ENCODE data around the gene TGFA.

TGFA gene

DNA sequence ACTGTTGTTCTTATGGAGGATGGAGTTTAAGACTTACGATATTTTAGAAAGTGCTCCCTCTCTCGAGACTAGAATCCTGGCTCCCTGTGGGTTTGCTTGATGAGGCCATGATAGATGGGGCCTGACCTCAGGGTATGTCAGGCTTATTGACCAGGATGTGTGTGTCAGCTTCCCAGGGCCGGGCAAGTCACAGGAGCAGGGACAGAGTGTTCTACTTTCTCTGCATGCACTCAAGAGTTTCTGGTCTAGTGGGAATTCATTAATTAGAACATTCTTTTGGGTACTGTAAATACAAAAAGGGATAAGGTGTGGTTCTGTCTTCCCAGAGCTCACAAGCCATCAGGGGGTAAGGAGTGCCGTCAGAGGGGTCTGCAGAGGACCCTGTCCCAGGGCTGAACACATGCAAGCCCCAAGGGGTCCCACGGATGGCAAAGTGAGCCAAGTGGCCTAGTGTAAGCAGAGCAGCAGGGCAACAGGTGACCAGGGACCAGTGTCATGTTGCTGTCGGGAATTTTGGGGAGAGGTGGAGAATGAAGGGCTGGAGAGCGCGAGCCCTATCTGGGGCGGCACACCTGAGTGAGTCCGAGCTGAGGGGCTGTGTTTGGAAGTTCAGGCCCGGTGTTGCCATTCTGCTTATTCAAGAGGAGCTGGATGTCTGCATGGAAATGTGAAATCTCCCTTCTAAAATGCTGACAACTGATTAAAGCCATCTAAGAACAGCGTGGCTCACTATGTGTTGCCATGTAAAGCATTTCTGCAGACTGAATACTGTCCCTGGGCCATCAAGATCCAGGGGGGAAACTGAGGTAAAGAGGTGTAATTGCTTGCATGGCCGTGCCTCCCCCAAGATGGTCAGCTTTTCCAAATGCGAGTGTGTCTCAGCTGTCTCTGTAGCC is 91.4 kb downstream of the TGFA start:
- H3K79me2 ChIP-seq (ENCODE audit: low read length) = no peaks in the 10 kb centered on the region
- H2AFZ ChIP-seq (ENCODE audit: low read depth, low read length) = no peak overlapping the region
- H3K36me3 ChIP-seq (replicated peaks; ENCODE audit: low read depth, low read length) = no peaks in the 10 kb centered on the region
- H4K20me1 ChIP-seq (ENCODE audit: insufficient read depth, low read length) = no peaks in the 10 kb centered on the region
- H3K27ac ChIP-seq (ENCODE audit: low read length) = no peak overlapping the region
- H3K9me3 ChIP-seq (ENCODE audit: insufficient read depth, low read length) = no peaks in the 10 kb centered on the region
- H3K4me3 ChIP-seq (ENCODE audit: low read length) = no peak overlapping the region
- H3K4me2 ChIP-seq (ENCODE audit: low read length) = no peak overlapping the region
- no peak overlapping the region for H3K9ac ChIP-seq (ENCODE audit: low read length)
- 0 out of 2 replicates have a peak, but pooled peaks cover 4% of the 10 kb centered on the region for H3K27me3 ChIP-seq (ENCODE audit: low read depth, low read length)
- no peaks in the 10 kb centered on the region for H3K4me1 ChIP-seq (ENCODE audit: low read length)
- no peak for TF ChIP-seq EZH2phosphoT487 (IDR thresholded peaks at IDR 0.05; ENCODE audit: low read depth)
- TF ChIP-seq, protein P1, sequence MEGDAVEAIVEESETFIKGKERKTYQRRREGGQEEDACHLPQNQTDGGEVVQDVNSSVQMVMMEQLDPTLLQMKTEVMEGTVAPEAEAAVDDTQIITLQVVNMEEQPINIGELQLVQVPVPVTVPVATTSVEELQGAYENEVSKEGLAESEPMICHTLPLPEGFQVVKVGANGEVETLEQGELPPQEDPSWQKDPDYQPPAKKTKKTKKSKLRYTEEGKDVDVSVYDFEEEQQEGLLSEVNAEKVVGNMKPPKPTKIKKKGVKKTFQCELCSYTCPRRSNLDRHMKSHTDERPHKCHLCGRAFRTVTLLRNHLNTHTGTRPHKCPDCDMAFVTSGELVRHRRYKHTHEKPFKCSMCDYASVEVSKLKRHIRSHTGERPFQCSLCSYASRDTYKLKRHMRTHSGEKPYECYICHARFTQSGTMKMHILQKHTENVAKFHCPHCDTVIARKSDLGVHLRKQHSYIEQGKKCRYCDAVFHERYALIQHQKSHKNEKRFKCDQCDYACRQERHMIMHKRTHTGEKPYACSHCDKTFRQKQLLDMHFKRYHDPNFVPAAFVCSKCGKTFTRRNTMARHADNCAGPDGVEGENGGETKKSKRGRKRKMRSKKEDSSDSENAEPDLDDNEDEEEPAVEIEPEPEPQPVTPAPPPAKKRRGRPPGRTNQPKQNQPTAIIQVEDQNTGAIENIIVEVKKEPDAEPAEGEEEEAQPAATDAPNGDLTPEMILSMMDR (IDR thresholded peaks at IDR 0.05; ENCODE audit: low read depth, low read length) = no peak

DNA sequence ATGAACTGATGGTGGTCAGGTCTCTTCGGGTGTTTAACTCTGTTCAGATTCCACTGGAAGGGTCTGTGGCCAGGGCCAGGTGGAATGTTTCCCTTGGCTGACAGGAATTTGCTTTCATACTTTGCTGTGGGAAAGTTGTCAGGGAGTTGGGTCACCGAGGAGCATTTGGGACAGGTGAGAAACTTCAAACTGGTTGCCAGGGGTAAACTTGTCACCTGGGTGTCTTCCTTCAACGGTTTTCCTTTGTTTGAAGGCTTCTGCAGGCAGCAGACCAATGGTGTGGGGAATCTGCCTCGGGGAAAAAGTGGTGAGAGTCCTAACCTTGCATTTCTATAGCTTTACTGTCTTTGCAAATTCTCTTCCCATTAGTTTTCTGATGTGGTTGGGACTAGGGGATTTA is 92.2 kb downstream of the TGFA start:
- Histone ChIP-seq H3K4me3 (ENCODE audit: low read length) (no peak overlapping the region), H3K79me2 (ENCODE audit: low read length) (no peaks in the 10 kb centered on the region), H3K27ac (ENCODE audit: low read length) (no peak overlapping the region), H3K27me3 (ENCODE audit: low read depth, low read length) (0 out of 2 replicates have a peak, but pooled peaks cover 4% of the 10 kb centered on the region), H3K36me3 (replicated peaks; ENCODE audit: low read depth, low read length) (no peaks in the 10 kb centered on the region), H3K4me2 (ENCODE audit: low read length) (no peak overlapping the region), H4K20me1 (ENCODE audit: insufficient read depth, low read length) (no peaks in the 10 kb centered on the region), H3K9me3 (ENCODE audit: insufficient read depth, low read length) (no peaks in the 10 kb centered on the region), H3K4me1 (ENCODE audit: low read length) (no peaks in the 10 kb centered on the region), H2AFZ (ENCODE audit: low read depth, low read length) (no peak overlapping the region), H3K9ac (ENCODE audit: low read length) (no peak overlapping the region)
- TF ChIP-seq, protein P1 (IDR thresholded peaks at IDR 0.05; ENCODE audit: low read depth, low read length) = no peak
- no peak for TF ChIP-seq EZH2phosphoT487 (IDR thresholded peaks at IDR 0.05; ENCODE audit: low read depth)

DNA sequence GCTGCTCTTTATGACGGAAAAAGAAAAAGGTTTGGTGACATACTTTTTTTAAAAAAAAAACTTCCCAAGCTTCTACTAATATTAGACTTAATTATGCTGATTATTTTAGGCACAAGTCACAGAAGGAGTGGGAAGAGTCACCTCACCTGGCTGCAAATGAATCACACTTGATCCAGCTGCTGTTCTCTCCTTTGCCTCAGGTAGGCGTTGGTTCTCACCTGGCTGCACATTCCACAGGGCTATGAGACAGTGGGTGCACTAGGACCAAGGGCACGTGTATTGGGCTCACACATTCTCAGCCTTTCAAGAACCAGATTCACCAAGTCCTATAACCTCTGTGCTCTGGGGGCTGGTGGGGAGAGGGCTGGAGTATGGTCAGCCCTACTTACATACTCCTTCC is 93.3 kb downstream of the TGFA start:
- Histone ChIP-seq H3K36me3 (replicated peaks; ENCODE audit: low read depth, low read length) (no peaks in the 10 kb centered on the region), H3K4me3 (ENCODE audit: low read length) (no peak overlapping the region), H3K4me2 (ENCODE audit: low read length) (no peak overlapping the region), H3K4me1 (ENCODE audit: low read length) (no peaks in the 10 kb centered on the region), H3K27ac (ENCODE audit: low read length) (no peak overlapping the region), H3K79me2 (ENCODE audit: low read length) (no peaks in the 10 kb centered on the region), H4K20me1 (ENCODE audit: insufficient read depth, low read length) (no peaks in the 10 kb centered on the region), H3K9ac (ENCODE audit: low read length) (no peak overlapping the region), H3K27me3 (ENCODE audit: low read depth, low read length) (0 out of 2 replicates have a peak, but pooled peaks cover 4% of the 10 kb centered on the region), H3K9me3 (ENCODE audit: insufficient read depth, low read length) (no peaks in the 10 kb centered on the region), H2AFZ (ENCODE audit: low read depth, low read length) (no peak overlapping the region)
- TF ChIP-seq, protein P1 (IDR thresholded peaks at IDR 0.05; ENCODE audit: low read depth, low read length) = peak; percentile 24
- no peak for TF ChIP-seq EZH2phosphoT487 (IDR thresholded peaks at IDR 0.05; ENCODE audit: low read depth)

DNA sequence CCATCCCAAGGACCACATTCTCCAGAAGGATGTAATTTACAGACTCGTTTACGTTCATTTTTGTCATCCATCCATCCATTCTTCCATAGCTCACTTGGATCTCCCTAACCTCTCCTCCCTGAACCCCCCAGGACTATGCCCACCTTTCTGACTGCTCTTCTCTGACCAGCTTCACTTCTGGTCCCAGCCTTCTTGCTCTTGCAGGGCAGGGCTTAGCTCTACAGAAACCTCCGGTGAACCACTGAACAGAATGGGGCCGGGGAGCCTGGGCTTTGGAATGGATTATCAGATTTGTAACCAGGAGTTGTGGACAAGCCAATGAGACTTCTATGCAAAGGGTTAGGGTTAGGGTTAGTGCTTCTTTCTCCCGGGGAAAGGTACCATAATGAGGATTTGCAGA is 95.0 kb downstream of the TGFA start:
- Histone ChIP-seq H3K9me3 (ENCODE audit: insufficient read depth, low read length) (no peaks in the 10 kb centered on the region), H4K20me1 (ENCODE audit: insufficient read depth, low read length) (no peaks in the 10 kb centered on the region), H3K9ac (ENCODE audit: low read length) (no peak overlapping the region), H3K4me3 (ENCODE audit: low read length) (no peak overlapping the region), H3K27me3 (ENCODE audit: low read depth, low read length) (0 out of 2 replicates have a peak, but pooled peaks cover 4% of the 10 kb centered on the region), H3K4me1 (ENCODE audit: low read length) (no peaks in the 10 kb centered on the region), H3K79me2 (ENCODE audit: low read length) (no peaks in the 10 kb centered on the region), H3K4me2 (ENCODE audit: low read length) (no peak overlapping the region), H2AFZ (ENCODE audit: low read depth, low read length) (no peak overlapping the region), H3K27ac (ENCODE audit: low read length) (no peak overlapping the region), H3K36me3 (replicated peaks; ENCODE audit: low read depth, low read length) (no peaks in the 10 kb centered on the region)
- TF ChIP-seq, protein P1 (IDR thresholded peaks at IDR 0.05; ENCODE audit: low read depth, low read length) = no peak
- no peak for TF ChIP-seq EZH2phosphoT487 (IDR thresholded peaks at IDR 0.05; ENCODE audit: low read depth)

Data from OCI-LY3 (cell line).